Measurements from ENCODE around the gene TMC7. TPM values are rescaled to one million over a fixed set of nuclear protein-coding genes. Genes with fewer than 3 reads are reported as not detected.

Gene TMC7
- total and polyA plus RNA-seq, 2 of the 8 experiments (the other 6 are each of a cell fraction or from before 2014, with no cell fraction given), result 2.3 to 2.6 TPM

- Histone ChIP-seq H2BK5ac (ENCODE audit: low read depth, low read length) (no peak overlapping the region), H3K18ac (ENCODE audit: extremely low read depth, low read length) (no peak overlapping the region), H4K20me1 (replicated peaks in 1 of 2; ENCODE audit: control insufficient read depth in 1 of 2, insufficient read depth in 2 of 2, low read length in 2 of 2) (no peaks in the 10 kb centered on the region), H3K56ac (replicated peaks; ENCODE audit: insufficient read length, low read depth, low read length) (no peak overlapping the region), H2BK120ac (replicated peaks; ENCODE audit: low read depth, low read length) (no peak overlapping the region), H3K27me3 (replicated peaks in 1 of 4; ENCODE audit: control insufficient read depth in 3 of 4, extremely low read depth in 1 of 4, insufficient read depth in 3 of 4, low read length in 3 of 4) (no peaks in the 10 kb centered on the region), H4K8ac (ENCODE audit: extremely low read depth, insufficient read depth, low read length) (no peak overlapping the region), H3K9ac (replicated peaks in 1 of 4; ENCODE audit: extremely low read depth in 1 of 4, low read depth in 3 of 4, low read length in 3 of 4) (no peak overlapping the region), H3K4me3 (ENCODE audit: extremely low read depth in 1 of 4, insufficient read depth in 2 of 4, low read depth in 3 of 4, low read length in 4 of 4) (no peak overlapping the region), H3K4me2 (ENCODE audit: insufficient read depth in 1 of 2, low read depth in 2 of 2, low read length in 2 of 2) (no peak overlapping the region), H4K91ac (replicated peaks; ENCODE audit: insufficient read length, low read length) (no peak overlapping the region), H3K23me2 (ENCODE audit: low read depth, low read length) (no peaks in the 10 kb centered on the region), H3K79me1 (ENCODE audit: low read depth, low read length) (no peaks in the 10 kb centered on the region), H3K4ac (replicated peaks; ENCODE audit: insufficient read length, low read depth, low read length) (no peak overlapping the region), H2AFZ (ENCODE audit: low read length) (no peak overlapping the region), H4K5ac (ENCODE audit: insufficient read length, low read depth, low read length) (no peak overlapping the region), H3K9me3 (ENCODE audit: insufficient read depth in 2 of 2, low read depth in 1 of 2, low read length in 1 of 2) (no peaks in the 10 kb centered on the region), H3K23ac (ENCODE audit: insufficient read length) (no peak overlapping the region), H2BK15ac (ENCODE audit: low read length) (no peak overlapping the region), H3K79me2 (ENCODE audit: control insufficient read depth in 1 of 2, insufficient read depth in 2 of 2, low read length in 2 of 2) (no peaks in the 10 kb centered on the region), H2BK20ac (ENCODE audit: low read length) (no peak overlapping the region), H2AK5ac (ENCODE audit: low read depth, low read length) (no peak overlapping the region), H2BK12ac (ENCODE audit: low read depth, low read length) (no peak overlapping the region), H3K36me3 (ENCODE audit: control insufficient read depth in 2 of 4, insufficient read depth in 4 of 4, low read length in 3 of 4) (no peaks in the 10 kb centered on the region), H3K4me1 (replicated peaks in 1 of 4; ENCODE audit: control insufficient read depth in 3 of 4, insufficient read depth in 4 of 4, low read length in 3 of 4) (peaks cover 0 to 4% (median 0%) of the 10 kb centered on the region in 4 experiments; a peak in 1 of 7 replicates), H3K27ac (ENCODE audit: low read depth, low read length) (no peak overlapping the region), H3K14ac (ENCODE audit: insufficient read length) (no peak overlapping the region)
- ChIA-PET CTCF (ENCODE audit: partially characterized antibody) (interaction anchor here (0.6 to 1.0 kb wide), 2 partner anchors 12 to 1824 kb away, joined by 3 read pairs; no protein-coding TSS in a partner anchor), POLR2A (ENCODE audit: partially characterized antibody) (interaction anchor here (1.3 to 1.6 kb wide), 2 partner anchors 149 to 160 kb away, joined by 3 read pairs; partner anchors contain the start of genes ARL6IP1 and RPS15A)
- FAIRE-seq (no peak), DNase-seq (ENCODE audit: low read depth in 1 of 2, low spot score in 2 of 2) (no peak)
- 93% methylated on average over 11 of the region's 11 CpGs; no CpG with 5 or more reads in 1 of the 2 experiments for WGBS, 2 experiments (ENCODE audit: extremely low coverage in 1 of 2, insufficient coverage in 1 of 2, insufficient read length in 1 of 2, insufficient replicate concordance in 2 of 2, low coverage in 1 of 2, low lambda C conversion rate in 2 of 2, missing lambda C conversion rate in 1 of 2)
- no peak for TF ChIP-seq EGR1 (IDR thresholded peaks at IDR 0.05; ENCODE audit: borderline replicate concordance, low read depth, low read length)
- no peak for TF ChIP-seq TAF7 (optimal IDR thresholded peaks at IDR 0.05; ENCODE audit: borderline replicate concordance, low read depth, low read length)
- TF ChIP-seq JUND (IDR thresholded peaks at IDR 0.05; ENCODE audit: low read length), result no peak
- TF ChIP-seq CTBP2 (IDR thresholded peaks at IDR 0.05; ENCODE audit: borderline replicate concordance, insufficient read depth, insufficient read length, low read length), result no peak
- no peak for TF ChIP-seq NANOG (IDR thresholded peaks at IDR 0.05; ENCODE audit: insufficient read depth, low read depth, low read length, poor library complexity, severe bottlenecking)
- TF ChIP-seq RNF2 (IDR thresholded peaks at IDR 0.05; ENCODE audit: borderline replicate concordance, low read depth, low read length, missing control alignments, poor library complexity, severe bottlenecking), result no peak
- TF ChIP-seq SP1 (IDR thresholded peaks at IDR 0.05; ENCODE audit: low read depth, low read length), result no peak
- TF ChIP-seq SIX5 (IDR thresholded peaks at IDR 0.05; ENCODE audit: low read depth, low read length), result no peak
- TF ChIP-seq FOSL1 (IDR thresholded peaks at IDR 0.05; ENCODE audit: insufficient read depth, low read depth, low read length), result no peak
- TF ChIP-seq POU5F1 (IDR thresholded peaks at IDR 0.05; ENCODE audit: low read depth, low read length), result no peak
- no peak for TF ChIP-seq SIN3A (conservative IDR thresholded peaks at IDR 0.05 in 1 of 2, IDR thresholded peaks at IDR 0.05 in 1 of 2; ENCODE audit: low read depth in 1 of 2, low read length in 2 of 2)
- no peak for TF ChIP-seq MAX (IDR thresholded peaks at IDR 0.05)
Observed at GRCh38 chr16:18950469-18951185, 33.1 kb upstream of the TMC7 start.

Data from H1 (cell line).